Loucy (cell line): Measurements from ENCODE around the gene PIGO.

Experiments
- H2AFZ ChIP-seq: fragments of 200-600 bp; sonication (generic); 2 replicates; pipeline ENCODE4 v1.6.0; 2016; ENCODE audit warnings: antibody characterized with exemption, mild to moderate bottlenecking, low read length, moderate library complexity
- H3F3A ChIP-seq: fragments of 200-600 bp; 2 replicates; pipeline ENCODE4 v1.6.0; 2016; ENCODE audit warnings: antibody characterized with exemption, low read depth, mild to moderate bottlenecking
- H3K27me3 ChIP-seq: fragments of 200-600 bp; sonication (generic); 2 replicates; pipeline ENCODE4 v1.6.1; 2014; ENCODE audit warnings: low read length, mild to moderate bottlenecking; ENCODE audit not compliant: insufficient read depth, poor library complexity, severe bottlenecking
- H3K36me3 ChIP-seq: fragments of 200-600 bp; sonication (generic); 2 replicates; pipeline ENCODE4 v1.6.1; 2016; ENCODE audit warnings: low read length; ENCODE audit not compliant: insufficient read depth
- H3K4me1 ChIP-seq: fragments of 200-600 bp; sonication (generic); 2 replicates; pipeline ENCODE4 v1.5.1; 2014; ENCODE audit warnings: low read length, mild to moderate bottlenecking; ENCODE audit not compliant: insufficient read depth, poor library complexity, severe bottlenecking
- H3K4me2 ChIP-seq: fragments of 200-600 bp; sonication (generic); 2 replicates; pipeline ENCODE4 v1.6.0; 2014; ENCODE audit warnings: antibody characterized with exemption, low read length, low read depth, mild to moderate bottlenecking; ENCODE audit not compliant: poor library complexity, severe bottlenecking
- H3K4me3 ChIP-seq: fragments of 200-600 bp; sonication (generic); 2 replicates; pipeline ENCODE4 v1.5.1; 2014; ENCODE audit warnings: low read length, mild to moderate bottlenecking, mixed read lengths; ENCODE audit not compliant: poor library complexity, severe bottlenecking
- H3K79me2 ChIP-seq: fragments of 200-600 bp; sonication (generic); 2 replicates; pipeline ENCODE4 v1.6.1; 2014; ENCODE audit warnings: low read length; ENCODE audit not compliant: insufficient read depth
- H3K9ac ChIP-seq: fragments of 200-600 bp; sonication (generic); 2 replicates; pipeline ENCODE4 v1.6.0; 2014; ENCODE audit warnings: mild to moderate bottlenecking, low read depth, low read length, moderate library complexity; ENCODE audit not compliant: poor library complexity, severe bottlenecking
- H3K9me2 ChIP-seq: fragments of 200-600 bp; sonication (generic); replicated peaks from 2 replicates; pipeline ENCODE4 v1.6.1; 2016; ENCODE audit warnings: low read depth, low read length, mixed read lengths
- H3K9me3 ChIP-seq: fragments of 200-600 bp; sonication (generic); 2 replicates; pipeline ENCODE4 v1.6.1; 2014; ENCODE audit warnings: mild to moderate bottlenecking, antibody characterized with exemption, low read length, low read depth; ENCODE audit not compliant: insufficient read depth
- H4K20me1 ChIP-seq: fragments of 200-600 bp; sonication (generic); 2 replicates; pipeline ENCODE4 v1.6.0; 2014; ENCODE audit warnings: antibody characterized with exemption, low read length, mild to moderate bottlenecking; ENCODE audit not compliant: insufficient read depth, poor library complexity, severe bottlenecking
- EZH2phosphoT487 ChIP-seq: fragments of 200-600 bp; IDR thresholded peaks from 2 replicates; pipeline ENCODE4 v1.6.1; 2018; ENCODE audit warnings: antibody characterized with exemption, mild to moderate bottlenecking, moderate library complexity, borderline replicate concordance
- TF ChIP-seq, protein P1 (sequence below): fragments of 200-600 bp; sonication (generic); conservative IDR thresholded peaks from 2 replicates; pipeline ENCODE4 v1.5.1; 2014; ENCODE audit warnings: mild to moderate bottlenecking, antibody characterized with exemption, low read length

Gene PIGO

DNA sequence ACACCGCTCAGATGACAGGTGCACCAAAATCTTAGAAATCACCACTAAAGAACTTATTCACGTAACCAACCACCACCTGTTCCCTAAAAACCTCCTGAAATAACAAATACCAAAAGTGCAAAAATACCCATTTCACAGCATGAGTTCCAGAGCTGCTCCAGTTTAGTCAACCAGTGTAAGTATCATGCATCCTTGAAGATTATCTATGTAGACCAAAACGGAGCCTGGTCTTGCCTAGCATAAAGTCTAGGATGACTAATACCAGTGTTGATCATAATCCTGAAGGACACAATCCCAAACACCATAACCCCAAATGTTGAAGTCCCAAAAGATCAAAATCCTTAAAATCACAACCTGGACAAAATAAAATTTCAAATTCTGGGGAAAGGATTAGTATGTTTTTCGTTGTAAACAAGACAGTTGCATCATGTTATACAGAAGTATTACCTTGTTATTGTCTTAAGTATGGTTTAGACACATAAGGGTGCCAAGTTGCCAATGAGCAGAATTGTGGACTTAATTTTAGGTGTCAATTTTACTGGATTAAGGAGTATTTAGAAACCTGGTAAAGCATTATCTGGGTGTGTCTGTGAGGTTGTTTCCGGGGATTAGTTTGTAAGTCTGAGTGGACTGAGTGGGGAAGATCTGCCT, 42.1 kb downstream of the PIGO start:
- Histone ChIP-seq H2AFZ (no peak overlapping the region), H4K20me1 (no peaks in the 10 kb centered on the region), H3K79me2 (no peaks in the 10 kb centered on the region), H3F3A (no peaks in the 10 kb centered on the region), H3K4me3 (no peak overlapping the region), H3K9ac (no peak overlapping the region), H3K4me2 (no peak overlapping the region), H3K27me3 (no peaks in the 10 kb centered on the region), H3K4me1 (peaks cover 4% of the 10 kb centered on the region), H3K9me3 (no peaks in the 10 kb centered on the region), H3K9me2 (no peaks in the 10 kb centered on the region), H3K36me3 (peaks cover 41% of the 10 kb centered on the region; the same call in 1 of the 2 replicates)
- TF ChIP-seq, protein P1, sequence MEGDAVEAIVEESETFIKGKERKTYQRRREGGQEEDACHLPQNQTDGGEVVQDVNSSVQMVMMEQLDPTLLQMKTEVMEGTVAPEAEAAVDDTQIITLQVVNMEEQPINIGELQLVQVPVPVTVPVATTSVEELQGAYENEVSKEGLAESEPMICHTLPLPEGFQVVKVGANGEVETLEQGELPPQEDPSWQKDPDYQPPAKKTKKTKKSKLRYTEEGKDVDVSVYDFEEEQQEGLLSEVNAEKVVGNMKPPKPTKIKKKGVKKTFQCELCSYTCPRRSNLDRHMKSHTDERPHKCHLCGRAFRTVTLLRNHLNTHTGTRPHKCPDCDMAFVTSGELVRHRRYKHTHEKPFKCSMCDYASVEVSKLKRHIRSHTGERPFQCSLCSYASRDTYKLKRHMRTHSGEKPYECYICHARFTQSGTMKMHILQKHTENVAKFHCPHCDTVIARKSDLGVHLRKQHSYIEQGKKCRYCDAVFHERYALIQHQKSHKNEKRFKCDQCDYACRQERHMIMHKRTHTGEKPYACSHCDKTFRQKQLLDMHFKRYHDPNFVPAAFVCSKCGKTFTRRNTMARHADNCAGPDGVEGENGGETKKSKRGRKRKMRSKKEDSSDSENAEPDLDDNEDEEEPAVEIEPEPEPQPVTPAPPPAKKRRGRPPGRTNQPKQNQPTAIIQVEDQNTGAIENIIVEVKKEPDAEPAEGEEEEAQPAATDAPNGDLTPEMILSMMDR, result no peak
- no peak for TF ChIP-seq EZH2phosphoT487

DNA sequence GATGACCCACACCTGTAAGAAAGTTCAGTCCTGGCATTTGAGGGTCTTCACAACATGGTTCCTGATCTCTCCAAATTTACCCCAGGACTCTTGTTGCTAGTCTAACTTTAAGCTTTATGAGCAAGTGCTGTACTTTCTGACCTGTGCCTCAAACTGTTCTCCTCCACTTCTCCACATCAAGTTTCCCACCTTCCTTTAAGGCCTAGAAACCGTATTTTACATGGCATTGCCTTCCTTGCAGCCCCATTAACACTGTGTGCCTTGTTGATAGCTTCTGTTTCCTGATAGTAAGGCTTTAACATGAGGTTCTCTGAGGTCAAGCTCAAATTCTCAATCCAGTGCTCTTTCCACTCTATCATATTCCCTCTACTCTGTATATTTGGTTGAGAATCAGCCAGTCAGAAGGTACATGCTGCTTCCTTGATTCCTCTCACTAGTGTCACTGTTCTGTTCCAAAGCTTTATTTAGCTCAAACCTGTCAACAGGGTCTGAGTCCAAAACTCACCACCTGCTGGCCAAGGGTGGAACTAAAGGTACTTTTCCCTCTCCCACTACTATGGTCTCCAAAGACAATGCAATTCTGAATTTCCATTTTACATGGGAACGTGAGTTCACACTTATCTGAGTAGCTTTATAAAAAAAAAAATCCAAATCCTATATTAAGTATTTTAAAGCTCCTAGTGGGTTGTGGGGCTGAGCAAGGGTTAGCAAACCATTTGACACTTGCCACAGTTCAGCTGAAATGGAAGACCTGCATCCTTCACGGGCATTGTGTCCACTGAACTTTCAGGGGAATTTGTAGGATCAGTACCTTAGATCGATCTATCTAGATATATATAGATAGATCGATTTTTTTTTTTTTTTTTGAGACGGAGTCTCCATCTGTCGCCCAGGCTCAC, 45.1 kb downstream of the PIGO start:
- no peaks in the 10 kb centered on the region for H3K27me3 ChIP-seq
- no peaks in the 10 kb centered on the region for H3K9me3 ChIP-seq
- no peaks in the 10 kb centered on the region for H3K9me2 ChIP-seq
- H3K4me2 ChIP-seq, result no peak overlapping the region
- no peak for TF ChIP-seq EZH2phosphoT487
- TF ChIP-seq, protein P1, result peak; percentile 83
- H4K20me1 ChIP-seq, result no peaks in the 10 kb centered on the region
- H3K79me2 ChIP-seq, result no peaks in the 10 kb centered on the region
- no peak overlapping the region for H3K9ac ChIP-seq
- peaks cover 4% of the 10 kb centered on the region for H3K4me1 ChIP-seq
- H3K36me3 ChIP-seq, result peaks cover 11% of the 10 kb centered on the region; the same call in 1 of the 2 replicates
- no peak overlapping the region for H3K4me3 ChIP-seq
- H3F3A ChIP-seq, result no peaks in the 10 kb centered on the region
- no peak overlapping the region for H2AFZ ChIP-seq

DNA sequence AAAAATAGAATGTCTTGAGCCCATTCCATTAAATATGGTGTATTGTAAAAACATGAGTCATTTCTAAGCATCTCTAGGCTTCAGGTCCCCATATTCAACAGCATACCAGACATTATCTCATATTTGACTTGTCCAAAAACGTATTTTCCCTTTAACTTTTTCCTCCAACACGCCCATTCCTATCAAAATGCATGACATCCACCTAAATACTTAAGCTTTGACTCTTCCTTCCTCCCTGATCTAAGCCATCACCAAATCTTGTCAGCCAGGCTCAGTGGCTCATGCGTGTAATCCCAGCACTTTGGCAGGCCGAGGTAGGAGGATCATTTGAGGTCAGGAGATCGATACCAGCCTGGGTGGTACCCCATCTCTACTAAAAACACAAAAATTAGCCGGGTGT, 47.9 kb downstream of the PIGO start:
- TF ChIP-seq, protein P1, result no peak
- TF ChIP-seq EZH2phosphoT487, result no peak
- no peak overlapping the region for H2AFZ ChIP-seq
- no peaks in the 10 kb centered on the region for H3F3A ChIP-seq
- H3K4me1 ChIP-seq, result peaks cover 4% of the 10 kb centered on the region
- H3K4me3 ChIP-seq, result no peak overlapping the region
- no peaks in the 10 kb centered on the region for H3K79me2 ChIP-seq
- H3K4me2 ChIP-seq, result no peak overlapping the region
- no peaks in the 10 kb centered on the region for H3K36me3 ChIP-seq
- H4K20me1 ChIP-seq, result no peaks in the 10 kb centered on the region
- no peaks in the 10 kb centered on the region for H3K9me2 ChIP-seq
- no peak overlapping the region for H3K9ac ChIP-seq
- no peaks in the 10 kb centered on the region for H3K9me3 ChIP-seq
- H3K27me3 ChIP-seq, result no peaks in the 10 kb centered on the region
